SK-N-SH (cell line): ENCODE data around the gene UBE3C. TPM values are rescaled to one million over a fixed set of nuclear protein-coding genes. Genes with fewer than 3 reads are reported as not detected.
A peak's percentile ranks its signal among the peaks of the same experiment; 100 is the strongest.

Experiments used
- CTCF ChIA-PET: fragments of 300-600, 350-600 bp; formaldehyde crosslinking; extraction: SDS; loops from one replicate; lab custom pipeline; 2021; lab: Yijun Ruan, JAX
- POLR2A ChIA-PET: fragments of 350-600 bp; sonication (Branson Sonifier 250); formaldehyde crosslinking; extraction: SDS; loops from one replicate; lab custom pipeline; 2020; ENCODE audit warnings: antibody characterized with exemption, inconsistent platforms; lab: Yijun Ruan, JAX
- DNase-seq: peaks from one replicate; pipeline ENCODE4 v3.0.0; 2012
- H2AFZ ChIP-seq: fragments of 200-600 bp; sonication (generic); 2 replicates; pipeline ENCODE4 v1.8.1; 2016; ENCODE audit warnings: antibody characterized with exemption, mild to moderate bottlenecking, low read depth
- H3F3A ChIP-seq: fragments of 200-600 bp; sonication (generic); replicated peaks from 2 replicates; pipeline ENCODE3; 2016; ENCODE audit warnings: antibody characterized with exemption, mild to moderate bottlenecking; ENCODE audit not compliant: insufficient read depth
- H3K27ac ChIP-seq, 2 experiments: fragments of 200-500 bp in 1 of 2; fragments of 200-600 bp in 1 of 2; sonication (Bioruptor generic) in 1 of 2; sonication (generic), shearing (Covaris generic) in 1 of 2; 2 replicates each; pipeline versions ENCODE4 v1.5.1 to v1.6.1; 2014 to 2016; ENCODE audit warnings: low read depth in 2 of 2, inconsistent platforms in 1 of 2, low read length in 1 of 2, mild to moderate bottlenecking in 1 of 2, mixed read lengths in 1 of 2
- H3K27me3 ChIP-seq: fragments of 200-600 bp; sonication (generic), shearing (Covaris generic); 2 replicates; pipeline ENCODE4 v1.6.1; 2016; ENCODE audit warnings: mixed run types; ENCODE audit not compliant: insufficient read depth
- H3K36me3 ChIP-seq, 2 experiments: fragments of 200-500 bp in 1 of 2; fragments of 200-600 bp in 1 of 2; sonication (Bioruptor generic) in 1 of 2; sonication (generic) in 1 of 2; replicated peaks in 1 of 2; 2 replicates each; pipeline versions ENCODE3 to v1.5.1; 2014 to 2016; ENCODE audit warnings: low read length in 1 of 2, mild to moderate bottlenecking in 1 of 2; ENCODE audit not compliant: insufficient read depth in 2 of 2, control insufficient read depth in 1 of 2
- H3K4me1 ChIP-seq, 2 experiments: fragments of 200-500 bp in 1 of 2; fragments of 200-600 bp in 1 of 2; sonication (Bioruptor generic) in 1 of 2; sonication (generic), shearing (Covaris generic) in 1 of 2; 2 replicates each; pipeline versions ENCODE4 v1.5.1 to v1.6.1; 2014 to 2016; ENCODE audit warnings: low read depth in 1 of 2, low read length in 1 of 2, mixed run types in 1 of 2; ENCODE audit not compliant: insufficient read depth in 2 of 2, control insufficient read depth in 1 of 2
- H3K4me2 ChIP-seq: fragments of 200-600 bp; sonication (generic), shearing (Covaris generic); 2 replicates; pipeline ENCODE4 v1.6.1; 2017; ENCODE audit warnings: mixed run types
- H3K4me3 ChIP-seq, 2 experiments: fragments of 200-500 bp in 1 of 2; fragments of 200-600 bp in 1 of 2; sonication (Bioruptor generic) in 1 of 2; sonication (generic), shearing (Covaris generic) in 1 of 2; 2 replicates each; pipeline versions ENCODE4 v1.5.1 to v1.8.1; 2014 to 2016; ENCODE audit warnings: low read depth in 2 of 2, inconsistent platforms in 1 of 2, low read length in 1 of 2, mild to moderate bottlenecking in 1 of 2, mixed read lengths in 1 of 2, moderate library complexity in 1 of 2
- H3K79me2 ChIP-seq: fragments of 200-600 bp; sonication (generic); 2 replicates; pipeline ENCODE4 v1.8.1; 2017; ENCODE audit warnings: mild to moderate bottlenecking; ENCODE audit not compliant: insufficient read depth
- H3K9ac ChIP-seq: fragments of 200-600 bp; sonication (generic); 2 replicates; pipeline ENCODE4 v1.6.1; 2017; ENCODE audit warnings: mixed run types
- H3K9me2 ChIP-seq: fragments of 200-600 bp; sonication (generic); 2 replicates; pipeline ENCODE4 v1.6.1; 2017; ENCODE audit warnings: mixed run types
- H3K9me3 ChIP-seq: fragments of 200-600 bp; sonication (generic); 2 replicates; pipeline ENCODE4 v1.6.1; 2017; ENCODE audit warnings: mixed run types, mild to moderate bottlenecking, moderate library complexity
- H4K20me1 ChIP-seq: fragments of 200-600 bp; sonication (generic); 2 replicates; pipeline ENCODE4 v1.6.1; 2017; ENCODE audit warnings: mild to moderate bottlenecking, mixed run types; ENCODE audit not compliant: insufficient read depth
- CHD2 ChIP-seq: fragments of 150-350 bp; IDR thresholded peaks from 2 replicates; pipeline ENCODE4 v1.6.1; 2018; ENCODE audit warnings: low read length; ENCODE audit not compliant: partially characterized antibody
- EZH2phosphoT487 ChIP-seq: fragments of 200-600 bp; sonication (generic); IDR thresholded peaks from 2 replicates; pipeline ENCODE4 v1.6.1; 2017; ENCODE audit warnings: low read depth, mixed run types, mild to moderate bottlenecking, antibody characterized with exemption, moderate library complexity, borderline replicate concordance
- FOSL2 ChIP-seq: IDR thresholded peaks from 2 replicates; pipeline ENCODE4 v1.4.0; 2012; ENCODE audit warnings: low read depth, mild to moderate bottlenecking, moderate library complexity, borderline replicate concordance
- FOXJ3 ChIP-seq: sonication (generic); formaldehyde crosslinking; IDR thresholded peaks from 2 replicates; pipeline ENCODE4 v1.5.1; 2020; ENCODE audit warnings: mild to moderate bottlenecking, missing genetic modification reagents
- FOXM1 ChIP-seq: IDR thresholded peaks from 2 replicates; pipeline ENCODE4 v1.4.0; 2012; ENCODE audit warnings: low read depth, mild to moderate bottlenecking
- GABPA ChIP-seq: IDR thresholded peaks from 2 replicates; pipeline ENCODE4 v1.4.0; 2012; ENCODE audit warnings: low read depth, mild to moderate bottlenecking
- GATA2 ChIP-seq: sonication (generic); formaldehyde crosslinking; IDR thresholded peaks from 2 replicates; pipeline ENCODE4 v1.5.0; 2020; ENCODE audit warnings: mild to moderate bottlenecking, missing genetic modification reagents
- IRF3 ChIP-seq: fragments of 150-350 bp; IDR thresholded peaks from 2 replicates; pipeline ENCODE4 v1.6.1; 2016; ENCODE audit warnings: mild to moderate bottlenecking, low read depth, low read length
- MXI1 ChIP-seq: IDR thresholded peaks from 2 replicates; pipeline ENCODE4 v1.6.1; 2012; ENCODE audit warnings: mild to moderate bottlenecking, low read depth, low read length, improper control_type of control experiment
- NFIC ChIP-seq: IDR thresholded peaks from 2 replicates; pipeline ENCODE4 v1.4.0; 2012; ENCODE audit warnings: borderline replicate concordance
- NRF1 ChIP-seq: IDR thresholded peaks from 2 replicates; pipeline ENCODE4 v1.6.1; 2012; ENCODE audit warnings: low read depth, mild to moderate bottlenecking, low read length
- POLR2AphosphoS5 ChIP-seq: IDR thresholded peaks from 2 replicates; pipeline ENCODE4 v1.6.1; 2012; ENCODE audit warnings: low read depth, low read length
- RAD21 ChIP-seq: IDR thresholded peaks from 2 replicates; pipeline ENCODE4 v1.6.1; 2012; ENCODE audit warnings: mild to moderate bottlenecking, low read length
- RXRA ChIP-seq: IDR thresholded peaks from 2 replicates; pipeline ENCODE4 v1.4.0; 2012; ENCODE audit warnings: low read depth, mild to moderate bottlenecking, borderline replicate concordance
- SIN3A ChIP-seq: IDR thresholded peaks from 2 replicates; pipeline ENCODE4 v1.6.1; 2012; ENCODE audit warnings: low read depth, mild to moderate bottlenecking, low read length, moderate library complexity, borderline replicate concordance
- SMC3 ChIP-seq: IDR thresholded peaks from 2 replicates; pipeline ENCODE4 v1.6.1; 2012; ENCODE audit warnings: low read depth, low read length, improper control_type of control experiment
- TAF1 ChIP-seq: IDR thresholded peaks from 2 replicates; pipeline ENCODE4 v1.6.1; 2012; ENCODE audit warnings: low read depth, mild to moderate bottlenecking, low read length, moderate library complexity, borderline replicate concordance
- TEAD4 ChIP-seq: IDR thresholded peaks from 2 replicates; pipeline ENCODE4 v1.4.0; 2012; ENCODE audit warnings: mild to moderate bottlenecking, borderline replicate concordance; ENCODE audit not compliant: insufficient read depth
- USF1 ChIP-seq: IDR thresholded peaks from 2 replicates; pipeline ENCODE4 v1.4.0; 2012; ENCODE audit warnings: low read depth, borderline replicate concordance
- YY1 ChIP-seq: IDR thresholded peaks from 2 replicates; pipeline ENCODE4 v1.4.0; 2012; ENCODE audit warnings: low read depth, mild to moderate bottlenecking
- WGBS: methylation state at CpG from one replicate; pipeline ENCODE4 v1.1.6; 2017; ENCODE audit warnings: low lambda C conversion rate; 5-methylcytosine and 5-hydroxymethylcytosine counted together
- polyA plus RNA-seq, 3 experiments: library from polyadenylated mRNA; depleted of rRNA; stranded (reverse); fragments of >200 nt; gene quantifications; 2 replicates each; pipeline ENCODE4 v1.2.3, GENCODE V29; 2012
- TF ChIP-seq, protein P1 (sequence below): fragments of 150-350 bp; IDR thresholded peaks from 2 replicates; pipeline ENCODE4 v1.6.1; 2017; ENCODE audit warnings: antibody characterized with exemption, low read length, low read depth, borderline replicate concordance

UBE3C gene
- polyA plus RNA-seq, 1 of the 3 experiments (the other 2 are of a cell fraction) = 48.4 TPM

GRCh38 chr7:157306846-157307838, 168.4 kb downstream of the UBE3C start:
- H3K4me2 ChIP-seq = no peak overlapping the region
- no peak overlapping the region for H3K4me3 ChIP-seq
- H3K27ac ChIP-seq = 0 out of 4 replicates have a peak overlapping the region, but pooled peaks of 1 of the 2 experiments have one; percentile 95
- no peak overlapping the region for H3K9ac ChIP-seq
- peaks cover 38% of the 10 kb centered on the region for H3F3A ChIP-seq
- H3K36me3 ChIP-seq = no peaks in the 10 kb centered on the region
- no peaks in the 10 kb centered on the region for H3K27me3 ChIP-seq
- no peaks in the 10 kb centered on the region for H4K20me1 ChIP-seq
- DNase-seq = no peak
- H3K9me3 ChIP-seq = no peaks in the 10 kb centered on the region
- WGBS = 90% methylated on average over 27 of the region's 27 CpGs
- CTCF ChIA-PET = no interaction called here
- H3K9me2 ChIP-seq = no peaks in the 10 kb centered on the region
- H2AFZ ChIP-seq = no peak overlapping the region
- H3K79me2 ChIP-seq = no peaks in the 10 kb centered on the region
- peaks cover 4 to 22% of the 10 kb centered on the region in 2 experiments; a peak in 3 of 4 replicates for H3K4me1 ChIP-seq
- TF ChIP-seq, protein P1, sequence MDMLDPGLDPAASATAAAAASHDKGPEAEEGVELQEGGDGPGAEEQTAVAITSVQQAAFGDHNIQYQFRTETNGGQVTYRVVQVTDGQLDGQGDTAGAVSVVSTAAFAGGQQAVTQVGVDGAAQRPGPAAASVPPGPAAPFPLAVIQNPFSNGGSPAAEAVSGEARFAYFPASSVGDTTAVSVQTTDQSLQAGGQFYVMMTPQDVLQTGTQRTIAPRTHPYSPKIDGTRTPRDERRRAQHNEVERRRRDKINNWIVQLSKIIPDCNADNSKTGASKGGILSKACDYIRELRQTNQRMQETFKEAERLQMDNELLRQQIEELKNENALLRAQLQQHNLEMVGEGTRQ = no peak
- TF ChIP-seq TAF1 = no peak
- no peak for TF ChIP-seq YY1
- TF ChIP-seq EZH2phosphoT487 = no peak
- no peak for TF ChIP-seq SMC3
- no peak for TF ChIP-seq RAD21
- TF ChIP-seq RXRA = no peak
- TF ChIP-seq FOXJ3 (CRISPR knock-in tag) = no peak
- no peak for TF ChIP-seq SIN3A
- TF ChIP-seq FOSL2 = no peak
- POLR2A ChIA-PET = no interaction called here

DNA sequence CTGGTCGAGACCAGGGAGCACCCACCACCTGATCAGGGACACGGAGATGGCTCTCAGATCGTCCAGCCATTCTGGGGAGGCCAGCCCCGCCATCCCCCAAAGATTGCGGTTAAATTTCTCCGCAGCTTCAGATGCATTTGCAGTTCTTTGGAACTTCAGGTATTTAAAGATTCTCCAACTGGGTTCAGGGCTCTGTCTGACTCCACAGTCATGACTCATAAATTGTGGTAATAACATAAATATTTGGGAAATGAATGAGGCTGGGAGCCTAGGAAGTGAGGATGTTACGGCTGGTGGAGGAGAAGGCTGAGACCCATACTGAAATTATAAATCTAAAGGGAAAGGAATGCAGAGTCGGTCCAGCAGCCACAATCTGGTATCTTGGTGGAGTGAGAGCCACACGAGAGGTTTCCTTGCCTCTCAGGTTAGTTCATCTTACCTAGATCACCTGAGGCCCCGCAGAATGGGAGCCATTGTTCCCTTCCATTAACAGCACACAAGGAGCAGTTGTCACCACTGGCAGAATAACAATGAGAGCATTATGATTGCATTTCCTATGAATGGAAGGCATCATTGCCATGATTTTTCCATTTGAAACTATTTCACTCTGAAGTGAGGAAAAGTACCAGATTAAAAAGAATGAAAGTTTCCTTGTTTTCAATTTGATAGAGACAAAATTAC, 171.4 kb downstream of the UBE3C start:
- ChIA-PET POLR2A (no interaction called here), CTCF (interaction anchor here (1.6 kb wide), 1 partner anchor 10 kb away, joined by 3 read pairs; no protein-coding TSS in a partner anchor)
- Histone ChIP-seq H3K79me2 (no peaks in the 10 kb centered on the region), H3K27me3 (no peaks in the 10 kb centered on the region), H3K4me1 (peaks cover 4 to 22% of the 10 kb centered on the region in 2 experiments; a peak in 3 of 4 replicates), H3K4me2 (peak overlapping the region; percentile 65), H3K36me3 (no peaks in the 10 kb centered on the region), H3K9me2 (no peaks in the 10 kb centered on the region), H3K27ac (peak overlapping the region; percentile 78 to 95; a peak in 3 of 4 replicates), H2AFZ (peak overlapping the region; percentile 62), H4K20me1 (no peaks in the 10 kb centered on the region), H3K4me3 (peak overlapping the region in 1 of 2 experiments; percentile 8; a peak in 1 of 4 replicates), H3F3A (peaks cover 36% of the 10 kb centered on the region), H3K9ac (peak overlapping the region; percentile 67), H3K9me3 (no peaks in the 10 kb centered on the region)
- 13% methylated on average over 10 of the region's 10 CpGs for WGBS
- peak; percentile 42 for DNase-seq
- TF ChIP-seq MXI1 (no peak), RAD21 (no peak), TEAD4 (peak; percentile 99), CHD2 (no peak), GABPA (no peak), IRF3 (no peak), FOXM1 (peak; percentile 62; the same call in 1 of the 2 replicates), RXRA (peak; percentile 92), NRF1 (no peak), NFIC (peak; percentile 80), USF1 (no peak; the same call in 1 of the 2 replicates), GATA2 (CRISPR knock-in tag) (no peak), POLR2AphosphoS5 (peak; percentile 87; the same call in 1 of the 2 replicates)
